HG02623 (cell line): ENCODE data around the gene TTC13.

ENCODE experiments used
- ATAC-seq: cut with Tn5 transposase; IDR thresholded peaks from one replicate; pipeline ENCODE4 v1.9.1; 2021; ENCODE audit warnings: moderate library complexity; ENCODE audit not compliant: unreplicated experiment

Gene TTC13

GRCh38 chr1:230910755-230911117, 67.9 kb downstream of the TTC13 start:
- ATAC-seq = no peak

DNA sequence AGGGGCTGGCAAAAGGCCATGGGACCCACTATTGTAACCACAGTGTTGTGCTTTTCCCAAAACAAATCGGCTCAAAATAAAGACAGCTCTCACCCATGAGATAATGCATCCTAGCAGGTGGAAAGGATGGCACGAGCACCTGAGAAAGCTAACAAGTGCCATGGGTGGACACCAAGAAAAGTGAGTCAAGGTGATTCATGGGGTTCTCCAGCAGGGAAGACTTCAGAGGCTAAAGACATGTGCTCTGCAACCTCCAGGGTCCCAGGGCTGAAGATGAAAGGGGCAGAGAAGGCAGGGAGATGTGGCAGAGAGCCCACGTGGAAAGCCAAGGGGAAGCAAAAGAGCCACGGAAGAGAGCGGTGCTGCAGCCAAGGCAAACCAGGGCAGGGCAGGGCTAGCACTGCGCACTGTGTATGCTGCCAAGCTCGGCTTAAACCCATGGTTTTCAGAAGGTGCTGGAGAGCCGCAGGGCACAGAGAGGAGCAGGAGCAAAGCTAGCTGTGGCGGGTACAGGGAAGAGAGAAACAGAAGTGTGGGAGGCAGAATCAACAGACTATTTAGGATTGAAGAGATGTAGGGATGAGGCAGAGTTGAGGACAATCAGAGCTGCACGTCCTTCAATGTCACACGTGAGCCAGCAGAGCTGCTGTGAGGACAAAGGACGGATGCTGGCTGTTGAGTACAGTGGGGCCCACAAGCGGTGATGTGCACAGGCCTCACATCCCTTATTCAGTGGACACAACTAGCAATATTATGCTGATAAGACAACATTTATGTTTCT, 68.5 kb downstream of the TTC13 start:
- ATAC-seq = no peak

- ATAC-seq = no peak
Measured at GRCh38 chr1:230907472-230908205, 71.0 kb downstream of the TTC13 start.

GRCh38 chr1:230906226-230906625, 72.4 kb downstream of the TTC13 start:
- no peak for ATAC-seq

- no peak for ATAC-seq
Measured at GRCh38 chr1:230905733-230906132, 72.9 kb downstream of the TTC13 start.

DNA sequence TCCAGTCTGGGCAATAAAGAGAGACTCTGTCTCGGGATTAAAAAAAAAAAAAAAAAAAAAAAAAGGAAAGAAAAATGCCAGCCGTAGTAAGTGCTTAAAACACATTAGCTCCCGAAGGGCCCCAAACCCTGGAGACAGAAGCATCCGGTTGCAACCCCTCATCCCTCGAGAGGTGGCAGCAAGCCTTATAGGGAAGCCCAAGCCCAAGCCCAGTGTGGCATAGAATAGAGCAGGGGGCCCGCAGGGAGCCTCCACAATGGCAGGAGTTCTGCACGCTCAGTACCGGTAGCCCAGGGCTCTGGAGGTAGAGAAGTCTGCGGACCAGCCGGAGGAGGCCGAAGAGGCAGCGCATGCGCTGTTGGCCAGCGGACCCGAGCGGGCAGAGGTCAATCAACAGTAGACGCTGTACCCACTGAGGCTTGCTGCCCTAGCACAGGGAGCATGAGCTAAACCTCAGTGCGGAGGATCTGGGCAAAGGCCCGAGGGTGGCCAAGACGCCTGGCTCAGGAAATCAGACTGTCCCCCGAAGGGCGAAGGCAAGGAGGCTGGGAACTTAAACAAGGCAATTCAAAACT, 76.2 kb downstream of the TTC13 start:
- no peak for ATAC-seq

DNA sequence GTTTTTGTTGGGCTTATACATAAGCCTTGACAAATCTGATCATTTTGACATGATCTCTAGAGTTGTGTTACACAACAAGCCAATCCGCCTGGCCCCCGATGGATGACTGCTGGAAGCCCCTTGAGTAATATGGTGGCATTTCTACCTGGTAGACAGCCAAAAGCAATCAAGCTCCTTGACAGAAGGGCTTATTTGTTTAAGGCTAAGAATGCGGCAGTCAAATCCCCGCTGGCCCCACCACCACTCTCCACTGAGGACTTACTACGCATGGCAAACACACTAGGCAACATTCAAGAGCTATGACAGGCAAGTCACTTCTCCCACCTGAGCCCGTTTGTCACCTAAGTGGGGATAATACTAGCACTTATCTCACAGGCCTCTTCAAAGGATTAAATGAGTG, 77.0 kb downstream of the TTC13 start:
- ATAC-seq = no peak

DNA sequence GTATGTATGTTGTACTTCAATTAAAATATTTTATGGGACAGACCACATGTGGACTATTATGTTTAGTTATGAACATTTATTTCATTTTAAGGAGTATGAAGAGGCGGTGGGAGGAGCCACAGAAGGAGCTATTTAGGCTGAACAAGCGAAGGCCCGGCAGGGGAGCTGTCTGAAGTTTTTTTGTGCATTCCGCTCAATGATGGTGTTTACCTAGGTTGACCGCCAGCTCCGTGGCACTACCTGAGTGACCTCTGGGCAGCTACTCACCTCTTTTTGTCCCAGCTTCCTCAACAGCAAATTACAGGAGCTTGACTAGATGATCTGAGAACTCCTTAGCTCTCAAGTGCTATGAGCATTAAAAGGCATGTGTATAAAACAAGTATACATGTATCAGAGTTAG, 77.7 kb downstream of the TTC13 start:
- no peak for ATAC-seq

DNA sequence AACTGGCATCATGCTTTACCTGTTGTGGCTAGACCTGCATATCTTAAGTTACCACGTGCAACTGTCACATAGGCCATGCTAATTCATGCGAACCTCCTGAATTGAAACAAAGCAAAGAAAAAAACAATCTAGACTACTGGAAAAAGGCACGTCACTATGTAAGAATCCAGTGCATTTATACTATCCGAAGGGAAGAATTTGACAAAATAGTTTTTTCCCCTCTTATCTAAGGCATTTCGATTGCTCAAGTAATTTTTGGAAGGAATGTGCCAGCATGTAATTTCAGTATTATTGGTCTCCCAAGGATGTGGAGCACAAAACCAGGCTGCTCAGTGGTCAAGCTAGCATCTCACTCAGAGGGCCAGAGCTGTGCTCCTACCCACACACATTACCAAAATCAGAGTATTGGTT, 78.8 kb downstream of the TTC13 start:
- ATAC-seq = no peak

- no peak for ATAC-seq
Measured at GRCh38 chr1:230898748-230899147, 79.9 kb downstream of the TTC13 start.

GRCh38 chr1:230898144-230898543, 80.5 kb downstream of the TTC13 start:
- no peak for ATAC-seq

- no peak for ATAC-seq
Measured at GRCh38 chr1:230896779-230897178, 81.9 kb downstream of the TTC13 start.

DNA sequence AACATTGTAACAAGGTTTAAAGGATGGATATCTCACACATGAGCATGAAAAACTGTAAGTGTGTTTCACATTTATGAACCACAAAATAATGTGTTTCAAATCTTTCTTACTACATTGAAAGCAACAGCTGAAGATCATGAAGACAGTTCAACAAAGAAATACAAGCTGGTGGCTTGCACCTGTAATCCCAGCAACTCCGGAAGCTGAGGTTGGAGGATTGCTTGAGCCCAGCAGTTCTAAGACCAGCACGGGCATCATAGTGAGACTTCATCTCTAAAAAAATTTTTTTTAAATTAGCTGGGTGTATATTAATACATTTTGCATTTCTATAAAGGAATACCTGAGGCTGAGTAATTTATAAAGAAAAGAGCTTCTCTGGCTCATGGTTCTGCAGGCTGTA, 83.2 kb downstream of the TTC13 start:
- no peak for ATAC-seq

DNA sequence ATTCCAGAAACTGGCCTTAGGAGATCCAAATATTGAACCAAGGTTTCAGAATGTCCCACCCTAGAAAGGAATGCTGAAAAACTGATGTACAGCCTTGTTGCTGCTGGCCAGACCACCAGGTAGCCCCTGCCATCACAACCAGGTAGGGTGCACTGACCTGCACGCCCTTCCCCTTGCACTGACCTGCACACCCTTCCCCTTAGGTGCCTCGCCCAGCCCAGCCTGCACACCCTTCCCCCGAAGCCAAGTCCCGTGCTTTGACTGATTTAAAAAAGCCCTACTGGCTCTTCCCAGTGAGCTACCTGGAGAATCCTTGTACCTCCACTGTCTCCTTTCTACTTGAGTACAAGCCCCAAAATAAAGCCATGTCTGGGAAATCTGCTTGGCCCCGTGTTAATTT, 84.0 kb downstream of the TTC13 start:
- no peak for ATAC-seq

DNA sequence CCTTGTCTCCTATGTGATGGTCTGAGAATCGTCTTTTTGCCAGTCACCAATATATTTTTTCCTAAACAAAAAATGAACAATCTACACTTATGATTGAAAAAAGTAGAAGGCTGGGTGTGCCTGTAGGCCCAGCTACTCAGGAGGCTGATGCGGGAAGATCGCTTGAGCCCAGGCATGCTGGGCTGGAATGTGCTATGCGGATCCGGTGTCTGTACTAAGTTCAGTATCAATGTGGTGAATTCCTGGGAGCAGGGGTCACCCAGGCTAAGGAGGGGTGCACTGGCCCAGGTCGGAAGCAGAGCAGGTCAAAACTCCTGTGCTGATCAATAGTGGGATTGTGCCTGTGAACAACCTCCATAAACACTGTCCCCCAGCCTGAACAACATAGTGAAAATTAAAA, 84.6 kb downstream of the TTC13 start:
- no peak for ATAC-seq

DNA sequence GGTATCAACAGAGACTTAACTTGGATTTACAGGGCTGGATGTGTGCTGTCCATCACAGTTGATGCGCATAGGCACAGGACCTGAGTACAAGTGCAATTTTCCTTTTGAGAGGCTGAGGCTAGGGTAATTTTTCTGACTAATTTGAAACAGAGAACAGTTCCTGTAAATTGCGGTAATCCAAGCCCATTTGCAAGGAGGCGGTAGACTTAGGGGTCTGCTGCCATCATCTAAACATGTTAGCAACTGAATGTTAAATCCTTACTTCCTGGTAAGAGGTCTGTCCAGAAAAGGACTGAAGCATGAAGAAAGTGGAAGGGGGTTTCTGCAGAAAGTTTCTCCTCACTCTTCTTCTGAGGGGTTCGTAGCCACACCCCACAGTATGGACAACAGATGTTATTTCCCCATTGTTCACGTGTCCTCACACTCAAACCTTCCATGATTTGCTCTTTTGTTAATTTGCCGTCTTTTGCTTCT, 86.6 kb downstream of the TTC13 start:
- no peak for ATAC-seq

GRCh38 chr1:230891413-230891812, 87.2 kb downstream of the TTC13 start:
- ATAC-seq = no peak

GRCh38 chr1:230884646-230885045, 94.0 kb downstream of the TTC13 start:
- no peak for ATAC-seq

- ATAC-seq = no peak
Measured at GRCh38 chr1:230883967-230884366, 94.7 kb downstream of the TTC13 start.

- ATAC-seq = no peak
Measured at GRCh38 chr1:230879778-230880177, 98.9 kb downstream of the TTC13 start.

- no peak for ATAC-seq
Measured at GRCh38 chr1:230878591-230878990, 100.1 kb downstream of the TTC13 start.
